Osteoblast (primary cell): ENCODE measurements around the gene CDYL. TPM values are rescaled to one million over a fixed set of nuclear protein-coding genes. Genes with fewer than 3 reads are reported as not detected.
A peak's percentile ranks its signal among the peaks of the same experiment; 100 is the strongest.

Experiments
- DNase-seq: peaks from one replicate; pipeline ENCODE4 v3.0.0; 2011; ENCODE audit warnings: low spot score, mixed read lengths; ENCODE audit not compliant: insufficient read length; ENCODE audit errors: missing footprints
- H2AFZ ChIP-seq: 2 replicates; pipeline ENCODE4 v1.6.0; 2011; ENCODE audit warnings: mild to moderate bottlenecking, low read length
- H3K27ac ChIP-seq: 2 replicates; pipeline ENCODE4 v1.5.1; 2011; ENCODE audit warnings: mild to moderate bottlenecking, low read depth, low read length, moderate library complexity
- H3K27me3 ChIP-seq: 2 replicates; pipeline ENCODE4 v1.6.0; 2012; ENCODE audit warnings: mild to moderate bottlenecking, control low read depth, inconsistent platforms, low read length, moderate library complexity; ENCODE audit not compliant: insufficient read depth
- H3K36me3 ChIP-seq: 2 replicates; pipeline ENCODE4 v1.5.1; 2011; ENCODE audit warnings: mild to moderate bottlenecking, low read length, control low read depth, moderate library complexity; ENCODE audit not compliant: insufficient read depth
- H3K4me1 ChIP-seq: 2 replicates; pipeline ENCODE4 v1.5.1; 2011; ENCODE audit warnings: mild to moderate bottlenecking, low read length, control low read depth, moderate library complexity; ENCODE audit not compliant: insufficient read depth
- H3K4me2 ChIP-seq: 2 replicates; pipeline ENCODE4 v1.6.0; 2011; ENCODE audit warnings: mild to moderate bottlenecking, low read length; ENCODE audit not compliant: insufficient read depth
- H3K4me3 ChIP-seq: fragments of 200-600 bp; sonication (generic); 3 replicates; pipeline ENCODE4 v1.5.1; 2012; ENCODE audit warnings: mild to moderate bottlenecking, low read length, inconsistent platforms; ENCODE audit not compliant: insufficient read depth
- H3K79me2 ChIP-seq: 2 replicates; pipeline ENCODE4 v1.6.0; 2012; ENCODE audit warnings: mild to moderate bottlenecking, low read length, control low read depth, inconsistent platforms; ENCODE audit not compliant: insufficient read depth
- H3K9me3 ChIP-seq: 2 replicates; pipeline ENCODE4 v1.5.1; 2011; ENCODE audit warnings: low read depth, low read length, control low read depth
- H4K20me1 ChIP-seq: 2 replicates; pipeline ENCODE4 v1.6.0; 2012; ENCODE audit warnings: mild to moderate bottlenecking, low read length, control low read depth; ENCODE audit not compliant: insufficient read depth
- total RNA-seq: library from RNA; depleted of rRNA; stranded (reverse); fragments of >200 nt; gene quantifications from 2 replicates; pipeline ENCODE4 v1.2.3, GENCODE V29; 2012
- TF ChIP-seq, protein P1 (sequence below): IDR thresholded peaks from 2 replicates; pipeline ENCODE4 v1.5.1; 2011; ENCODE audit warnings: mild to moderate bottlenecking, low read depth, low read length, moderate library complexity; ENCODE audit errors: extremely low read depth

CDYL gene
- total RNA-seq, 1 donor: 106 TPM

DNA sequence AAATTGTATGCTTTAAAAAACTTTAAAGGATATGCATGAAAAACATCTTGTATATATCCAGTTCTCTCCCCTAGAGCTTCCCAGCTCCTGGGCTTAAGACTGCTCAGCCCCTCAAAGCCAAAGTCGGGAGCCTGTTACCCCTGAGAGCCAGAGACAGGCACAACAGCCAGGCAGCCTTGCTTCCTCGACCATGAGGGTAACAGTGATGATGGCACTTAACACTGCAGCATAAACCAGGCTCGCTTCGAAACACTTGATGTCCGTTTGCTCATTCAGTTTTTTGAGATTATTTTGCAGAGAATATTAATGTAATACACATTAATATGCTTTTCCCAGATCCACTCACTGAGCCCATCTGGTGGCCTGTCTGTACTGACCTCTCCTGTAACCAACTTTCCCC, 180.4 kb downstream of the CDYL start:
- H3K4me3 ChIP-seq: no peak overlapping the region
- peaks cover 6% of the 10 kb centered on the region for H3K36me3 ChIP-seq
- no peak overlapping the region for H3K27ac ChIP-seq
- peak; percentile 73 for DNase-seq
- H3K4me2 ChIP-seq: no peak overlapping the region
- no peaks in the 10 kb centered on the region for H4K20me1 ChIP-seq
- peaks cover 3% of the 10 kb centered on the region for H3K27me3 ChIP-seq
- H3K4me1 ChIP-seq: no peaks in the 10 kb centered on the region
- H2AFZ ChIP-seq: no peak overlapping the region
- TF ChIP-seq, protein P1, sequence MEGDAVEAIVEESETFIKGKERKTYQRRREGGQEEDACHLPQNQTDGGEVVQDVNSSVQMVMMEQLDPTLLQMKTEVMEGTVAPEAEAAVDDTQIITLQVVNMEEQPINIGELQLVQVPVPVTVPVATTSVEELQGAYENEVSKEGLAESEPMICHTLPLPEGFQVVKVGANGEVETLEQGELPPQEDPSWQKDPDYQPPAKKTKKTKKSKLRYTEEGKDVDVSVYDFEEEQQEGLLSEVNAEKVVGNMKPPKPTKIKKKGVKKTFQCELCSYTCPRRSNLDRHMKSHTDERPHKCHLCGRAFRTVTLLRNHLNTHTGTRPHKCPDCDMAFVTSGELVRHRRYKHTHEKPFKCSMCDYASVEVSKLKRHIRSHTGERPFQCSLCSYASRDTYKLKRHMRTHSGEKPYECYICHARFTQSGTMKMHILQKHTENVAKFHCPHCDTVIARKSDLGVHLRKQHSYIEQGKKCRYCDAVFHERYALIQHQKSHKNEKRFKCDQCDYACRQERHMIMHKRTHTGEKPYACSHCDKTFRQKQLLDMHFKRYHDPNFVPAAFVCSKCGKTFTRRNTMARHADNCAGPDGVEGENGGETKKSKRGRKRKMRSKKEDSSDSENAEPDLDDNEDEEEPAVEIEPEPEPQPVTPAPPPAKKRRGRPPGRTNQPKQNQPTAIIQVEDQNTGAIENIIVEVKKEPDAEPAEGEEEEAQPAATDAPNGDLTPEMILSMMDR: no peak
- no peaks in the 10 kb centered on the region for H3K79me2 ChIP-seq
- H3K9me3 ChIP-seq: no peaks in the 10 kb centered on the region

DNA sequence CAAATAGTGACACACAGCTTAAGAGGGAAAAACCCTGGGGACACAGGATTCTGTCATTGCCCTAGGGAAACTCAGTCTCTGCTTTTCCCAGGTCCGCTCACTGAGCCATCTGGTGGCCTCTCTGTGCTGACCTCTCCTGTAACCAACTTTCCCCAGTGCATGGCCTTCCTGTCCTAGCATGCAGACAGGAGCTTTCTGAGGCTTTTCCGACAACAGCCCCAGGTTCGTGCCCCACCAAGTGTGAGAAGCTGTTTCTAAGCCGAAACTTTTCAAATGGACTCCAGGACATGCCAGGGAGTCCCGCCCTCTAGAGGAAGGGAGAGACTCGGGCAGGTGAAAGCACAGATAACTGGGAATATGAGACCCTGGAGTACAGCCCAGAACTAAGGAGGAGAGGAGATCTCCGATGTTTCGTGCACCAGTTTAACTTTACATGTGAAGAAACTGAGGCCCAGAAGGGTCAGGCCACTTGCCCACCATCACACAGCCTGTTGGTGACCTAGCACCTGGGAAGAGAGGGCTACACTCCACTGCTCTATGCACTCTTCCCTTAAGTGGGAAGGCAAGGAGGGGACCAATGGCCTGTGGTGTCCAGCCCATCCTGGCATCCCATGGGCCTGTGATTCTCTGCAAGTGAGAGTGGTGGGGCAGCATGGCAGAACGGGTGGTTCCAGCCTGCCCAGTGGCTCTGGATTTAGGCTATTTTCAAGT, 181.5 kb downstream of the CDYL start:
- H2AFZ ChIP-seq: no peak overlapping the region
- DNase-seq: peak; percentile 81
- no peak overlapping the region for H3K4me2 ChIP-seq
- no peak overlapping the region for H3K27ac ChIP-seq
- H3K4me3 ChIP-seq: no peak overlapping the region
- H3K27me3 ChIP-seq: peaks cover 3% of the 10 kb centered on the region
- no peaks in the 10 kb centered on the region for H3K79me2 ChIP-seq
- no peaks in the 10 kb centered on the region for H3K9me3 ChIP-seq
- TF ChIP-seq, protein P1: peak; percentile 20
- no peaks in the 10 kb centered on the region for H4K20me1 ChIP-seq
- H3K36me3 ChIP-seq: peaks cover 6% of the 10 kb centered on the region
- no peaks in the 10 kb centered on the region for H3K4me1 ChIP-seq

DNA sequence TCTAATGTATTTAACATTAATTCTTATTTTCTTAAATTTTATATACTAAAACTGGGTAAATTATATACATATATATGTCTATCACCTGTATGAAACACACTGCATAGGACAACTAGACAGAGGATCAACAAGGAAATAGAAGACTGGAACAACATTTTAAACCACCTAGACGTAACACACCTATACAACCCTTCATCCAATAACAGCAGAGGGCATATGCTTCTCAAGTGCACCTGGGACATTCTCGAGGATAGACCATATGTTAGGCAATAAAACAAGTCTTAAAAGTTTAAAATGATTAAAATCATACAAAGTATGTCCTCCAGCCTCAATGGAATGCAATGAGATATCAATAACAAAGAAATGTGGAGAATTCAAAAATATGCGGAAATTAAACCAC, 182.4 kb downstream of the CDYL start:
- TF ChIP-seq, protein P1: no peak
- no peak overlapping the region for H2AFZ ChIP-seq
- H4K20me1 ChIP-seq: no peaks in the 10 kb centered on the region
- H3K4me3 ChIP-seq: no peak overlapping the region
- peaks cover 3% of the 10 kb centered on the region for H3K27me3 ChIP-seq
- H3K79me2 ChIP-seq: no peaks in the 10 kb centered on the region
- no peak overlapping the region for H3K4me2 ChIP-seq
- H3K9me3 ChIP-seq: no peaks in the 10 kb centered on the region
- no peak overlapping the region for H3K27ac ChIP-seq
- DNase-seq: no peak
- H3K36me3 ChIP-seq: peaks cover 5% of the 10 kb centered on the region
- H3K4me1 ChIP-seq: no peaks in the 10 kb centered on the region

DNA sequence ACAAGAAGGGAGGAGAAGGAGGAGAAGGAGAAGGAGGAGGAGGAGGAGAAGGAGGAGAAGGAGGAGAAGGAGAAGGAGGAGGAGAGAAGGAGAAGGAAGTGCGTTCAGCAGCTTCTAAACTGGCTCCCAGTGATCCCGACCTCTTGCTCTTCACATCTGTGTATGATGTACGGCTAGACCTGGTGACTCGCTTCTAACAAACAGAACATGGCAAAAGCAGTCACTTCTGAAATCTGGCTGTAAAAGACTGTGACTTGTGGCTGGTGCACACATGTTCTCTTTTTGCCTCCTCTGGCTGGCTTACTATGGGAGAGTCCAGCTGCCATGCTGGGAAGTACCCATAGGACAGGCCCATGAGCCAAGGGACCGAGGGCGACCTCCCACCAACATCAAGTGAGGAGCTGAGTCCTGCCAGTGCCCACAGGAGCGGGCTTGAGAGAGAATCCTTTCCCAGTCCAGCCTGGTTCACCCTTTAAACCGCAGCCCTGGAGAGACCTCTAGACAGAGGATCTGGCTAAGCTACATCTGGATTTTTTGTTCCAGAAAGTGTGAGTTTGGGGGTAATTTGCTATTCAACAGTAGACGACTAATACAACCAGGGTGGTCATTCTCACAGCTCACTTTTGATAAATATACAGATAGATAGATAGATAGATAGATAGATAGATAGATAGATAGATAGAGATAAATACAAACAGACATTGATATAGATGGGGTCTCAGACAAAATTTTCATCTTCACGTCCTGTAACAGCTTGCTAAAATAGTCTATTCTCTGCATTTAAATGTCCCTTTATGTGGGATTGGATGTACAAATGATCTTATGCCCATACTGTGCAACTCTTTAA, 185.3 kb downstream of the CDYL start:
- Histone ChIP-seq H2AFZ (no peak overlapping the region), H3K4me3 (no peak overlapping the region), H3K4me1 (no peaks in the 10 kb centered on the region), H3K79me2 (no peaks in the 10 kb centered on the region), H3K36me3 (no peaks in the 10 kb centered on the region), H3K27ac (no peak overlapping the region), H3K27me3 (peaks cover 3% of the 10 kb centered on the region), H3K9me3 (no peaks in the 10 kb centered on the region), H4K20me1 (no peaks in the 10 kb centered on the region), H3K4me2 (no peak overlapping the region)
- no peak for DNase-seq
- TF ChIP-seq, protein P1: no peak
